NT2/D1 (cell line): ENCODE results near the gene TSPAN9.

Experiments used
- YY1 ChIP-seq: IDR thresholded peaks from 2 replicates; pipeline ENCODE4 v1.6.1; 2011; ENCODE audit not compliant: insufficient read length, insufficient read depth
- ZNF274 ChIP-seq: IDR thresholded peaks from 2 replicates; pipeline ENCODE4 v1.6.1; 2011; ENCODE audit warnings: mild to moderate bottlenecking, low read depth, low read length

DNA sequence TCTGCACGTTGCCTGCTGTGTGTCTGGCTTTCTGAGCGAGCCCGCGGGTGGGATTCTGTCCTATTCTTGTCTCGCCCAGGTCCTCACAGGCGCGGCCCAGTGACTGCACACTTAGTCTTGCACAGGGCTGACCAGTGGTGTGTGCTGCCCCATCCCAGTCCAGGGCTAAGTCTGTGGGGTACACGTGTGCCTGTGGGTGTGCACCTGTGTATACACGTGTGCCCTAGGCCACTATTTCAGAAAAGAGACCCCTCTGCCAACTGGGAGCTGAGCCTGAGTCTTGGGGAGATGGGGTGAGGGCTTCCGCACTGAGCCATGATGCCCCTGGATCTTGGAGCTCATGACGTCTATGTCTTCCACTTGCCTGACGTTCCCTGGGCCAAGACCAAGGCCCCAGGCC is 228.3 kb downstream of the TSPAN9 start:
- TF ChIP-seq ZNF274, result no peak
- no peak for TF ChIP-seq YY1
